IPS DF 4.7 (cell line): Measurements from ENCODE around the gene SFI1.

Experiments
- DNase-seq: peaks from one replicate; pipeline ENCODE4 v3.0.0-alpha.2; 2013; ENCODE audit warnings: low spot score; ENCODE audit errors: extremely low read depth

The SFI1 gene

DNA sequence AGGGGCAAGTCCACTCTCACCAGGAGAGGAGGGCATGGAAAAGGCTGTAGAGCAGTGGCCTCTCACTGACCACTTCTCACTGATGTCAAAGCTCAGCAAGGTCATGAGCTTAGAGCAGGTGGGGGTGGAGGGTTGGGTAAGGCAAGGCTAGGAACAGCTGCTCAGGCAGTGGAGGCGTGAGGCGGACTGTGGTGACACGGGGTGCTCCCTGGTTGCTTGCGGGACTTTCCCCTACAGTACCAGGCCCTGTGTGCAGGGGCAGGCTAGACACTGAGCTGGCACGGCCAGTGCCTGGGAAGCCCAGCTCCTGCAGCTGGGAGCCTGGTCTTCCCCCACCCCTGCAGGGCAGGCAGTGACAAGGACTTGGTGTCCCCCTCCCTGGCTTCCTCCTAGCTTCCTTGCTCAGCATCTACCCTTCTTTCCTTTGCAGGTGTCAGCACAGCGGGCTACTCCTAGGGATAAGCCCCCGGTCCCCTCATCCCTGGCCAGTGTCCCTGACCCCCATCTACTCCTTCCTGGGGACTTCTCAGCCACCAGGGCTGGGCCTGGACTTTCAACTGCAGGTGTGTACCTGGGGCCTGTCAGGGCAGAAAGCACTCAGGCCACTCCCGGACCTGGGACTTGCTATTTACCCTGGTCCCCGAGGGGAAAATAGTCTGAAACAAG lies 120.1 kb downstream of the SFI1 start:
- DNase-seq: no peak

- DNase-seq: no peak
Observed at GRCh38 chr22:31618057-31618456, 121.7 kb downstream of the SFI1 start.

GRCh38 chr22:31618471-31619176 lies 122.3 kb downstream of the SFI1 start:
- no peak for DNase-seq

GRCh38 chr22:31619611-31620300 lies 123.4 kb downstream of the SFI1 start:
- DNase-seq: no peak

GRCh38 chr22:31620756-31621480 lies 124.6 kb downstream of the SFI1 start:
- DNase-seq: no peak

GRCh38 chr22:31621507-31622124 lies 125.3 kb downstream of the SFI1 start:
- DNase-seq: no peak

- no peak for DNase-seq
Observed at GRCh38 chr22:31622980-31623379, 126.6 kb downstream of the SFI1 start.

GRCh38 chr22:31623592-31624304 lies 127.4 kb downstream of the SFI1 start:
- DNase-seq: no peak

DNA sequence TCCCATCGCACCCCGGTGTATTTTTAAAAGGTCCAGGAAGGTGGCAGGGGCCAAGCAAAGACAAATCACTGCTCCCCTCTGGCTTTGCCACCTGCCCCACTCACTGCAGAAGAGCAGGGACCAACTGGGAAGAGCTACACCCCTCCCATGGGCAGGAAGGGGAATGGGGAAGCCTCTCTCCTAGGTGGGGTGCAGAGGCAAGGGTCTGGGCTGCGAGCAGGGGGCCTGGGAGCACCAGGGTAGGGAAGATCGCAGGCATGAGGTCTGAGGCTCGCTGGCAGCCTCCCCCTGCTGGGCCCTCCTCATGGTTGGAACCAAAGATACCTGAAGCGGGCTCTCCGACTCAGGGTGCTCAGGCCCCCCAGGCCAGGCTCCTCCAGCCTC lies 128.9 kb downstream of the SFI1 start:
- DNase-seq: no peak

- no peak for DNase-seq
Observed at GRCh38 chr22:31625661-31626426, 129.5 kb downstream of the SFI1 start.

DNA sequence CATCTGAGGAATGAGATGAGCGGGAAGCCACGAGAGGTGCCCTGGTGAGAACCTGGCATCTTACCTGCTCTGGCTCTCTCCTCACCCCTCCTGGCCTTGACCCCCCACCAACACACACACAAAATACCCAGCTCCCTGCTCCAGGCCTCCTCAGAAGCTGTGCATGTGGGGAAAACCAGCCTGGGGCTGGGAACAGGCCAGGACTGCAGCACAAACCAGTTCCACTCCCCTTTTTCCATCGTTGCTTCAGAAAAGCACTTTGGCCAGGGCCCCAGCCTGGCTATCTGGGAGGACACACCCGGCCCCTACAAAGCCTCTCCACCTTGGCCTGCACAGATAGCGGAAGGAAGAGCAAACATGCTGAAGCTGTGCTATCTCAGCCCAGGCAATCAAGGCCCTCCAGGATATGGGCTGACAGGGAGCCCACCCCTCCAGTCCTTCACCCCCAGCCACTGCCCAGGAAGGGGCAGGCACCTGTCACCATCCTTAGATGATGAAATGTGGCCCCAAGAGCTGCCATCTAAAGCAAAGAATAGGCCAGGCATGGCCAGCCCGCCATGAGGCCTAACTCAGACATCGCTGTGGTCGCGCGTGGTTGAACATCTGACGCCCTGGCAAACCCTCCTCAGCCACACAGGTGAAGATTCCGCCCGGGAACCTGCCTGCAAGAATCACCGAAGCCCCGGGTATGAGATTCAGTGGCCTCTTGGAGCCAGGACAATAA lies 130.3 kb downstream of the SFI1 start:
- no peak for DNase-seq

- DNase-seq: no peak
Observed at GRCh38 chr22:31627223-31627731, 130.9 kb downstream of the SFI1 start.

- no peak for DNase-seq
Observed at GRCh38 chr22:31628362-31628761, 132.0 kb downstream of the SFI1 start.

DNA sequence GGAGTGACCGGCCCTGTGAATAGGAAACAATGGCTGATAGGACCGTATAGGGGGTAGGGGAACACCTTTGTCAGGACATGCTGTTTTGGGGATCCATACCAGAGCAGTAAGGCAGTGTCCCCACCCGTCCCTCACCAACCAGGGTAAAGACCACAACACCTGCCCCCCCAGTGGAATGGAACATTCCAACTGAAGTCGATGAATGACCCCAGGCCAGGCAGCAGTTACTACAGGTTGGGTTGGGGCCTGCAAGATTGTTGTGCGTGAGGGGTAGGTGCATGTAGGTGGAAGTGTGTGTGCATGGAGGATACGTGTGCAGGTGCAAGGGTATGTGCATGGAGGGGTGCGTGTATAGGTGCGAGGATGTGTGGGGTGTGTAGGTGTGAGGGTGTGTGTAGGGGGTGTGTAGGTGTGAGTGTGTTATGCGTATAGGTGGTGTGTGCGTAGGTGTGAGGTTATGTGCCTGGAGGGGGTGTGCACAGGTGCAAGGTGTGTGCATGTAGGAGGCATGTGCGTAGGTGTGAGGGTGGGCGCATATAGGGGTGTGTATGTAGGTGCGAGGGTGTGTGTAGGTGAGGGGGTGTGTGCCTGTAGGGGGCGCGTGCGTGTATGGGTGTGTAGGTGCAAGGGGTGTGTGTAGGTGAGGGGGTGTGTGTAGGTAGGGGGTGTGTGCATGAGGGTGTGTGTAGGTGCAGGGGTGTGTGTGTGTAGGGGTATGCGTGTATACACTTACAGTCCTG lies 132.8 kb downstream of the SFI1 start:
- DNase-seq: no peak

GRCh38 chr22:31629741-31630184 lies 133.4 kb downstream of the SFI1 start:
- no peak for DNase-seq

- no peak for DNase-seq
Observed at GRCh38 chr22:31630331-31631329, 134.3 kb downstream of the SFI1 start.

GRCh38 chr22:31631436-31631835 lies 135.1 kb downstream of the SFI1 start:
- no peak for DNase-seq
